GM23338 (cell line): Measurements from ENCODE around the gene RXFP4. TPM values are rescaled to one million over a fixed set of nuclear protein-coding genes. Genes with fewer than 3 reads are reported as not detected.

Experiments
- ATAC-seq: fragments of 200-7000 bp; cut with Tn5 transposase; 3 replicates; pipeline ENCODE4 v1.9.1; 2020
- DNase-seq: peaks from one replicate; pipeline ENCODE4 v3.0.0-alpha.2; 2015; ENCODE audit warnings: low spot score
- H2AFZ ChIP-seq: fragments of 200-600 bp; sonication (generic); 2 replicates; pipeline ENCODE4 v1.8.0; 2016; ENCODE audit warnings: antibody characterized with exemption, mild to moderate bottlenecking, moderate library complexity
- H3F3A ChIP-seq: fragments of 200-600 bp; sonication (generic); replicated peaks from 2 replicates; pipeline ENCODE4 v1.8.0; 2017; ENCODE audit warnings: antibody characterized with exemption, mixed run types, low read depth
- H3K27ac ChIP-seq: fragments of 200-600 bp; sonication (generic); 2 replicates; pipeline ENCODE4 v1.6.1; 2016; ENCODE audit warnings: low read depth
- H3K27me3 ChIP-seq: fragments of 200-600 bp; sonication (generic); 2 replicates; pipeline ENCODE4 v1.8.0; 2016; ENCODE audit warnings: mild to moderate bottlenecking, mixed run types, moderate library complexity; ENCODE audit not compliant: insufficient read depth
- H3K36me3 ChIP-seq: fragments of 200-600 bp; sonication (generic); 2 replicates; pipeline ENCODE4 v1.8.0; 2016; ENCODE audit warnings: mild to moderate bottlenecking; ENCODE audit not compliant: insufficient read depth
- H3K4me1 ChIP-seq: fragments of 200-600 bp; sonication (generic); 2 replicates; pipeline ENCODE4 v1.8.0; 2016; ENCODE audit warnings: mild to moderate bottlenecking, moderate library complexity; ENCODE audit not compliant: insufficient read depth
- H3K4me2 ChIP-seq: fragments of 200-600 bp; sonication (generic); 2 replicates; pipeline ENCODE4 v1.7.1; 2017; ENCODE audit warnings: mixed run types
- H3K4me3 ChIP-seq: fragments of 200-600 bp; sonication (generic); 2 replicates; pipeline ENCODE4 v1.6.1; 2016; ENCODE audit warnings: mixed run types
- H3K79me2 ChIP-seq: fragments of 200-600 bp; sonication (generic); replicated peaks from 2 replicates; pipeline ENCODE4 v1.8.0; 2017; ENCODE audit warnings: mild to moderate bottlenecking; ENCODE audit not compliant: insufficient read depth
- H3K9me2 ChIP-seq: fragments of 200-600 bp; sonication (generic); 2 replicates; pipeline ENCODE4 v1.8.0; 2017; ENCODE audit not compliant: insufficient read depth
- H4K20me1 ChIP-seq: fragments of 200-600 bp; sonication (generic); replicated peaks from 2 replicates; pipeline ENCODE4 v1.8.0; 2017; ENCODE audit warnings: mild to moderate bottlenecking; ENCODE audit not compliant: insufficient read depth
- H3K27ac Mint-ChIP-seq: 2 replicates; pipeline ENCODE4 v1.8.0; 2020; ENCODE audit warnings: inconsistent platforms, mild to moderate bottlenecking, moderate library complexity, mixed read lengths
- H3K27me3 Mint-ChIP-seq: 3 replicates; pipeline ENCODE4 v1.8.0; 2022; ENCODE audit warnings: low read depth, mild to moderate bottlenecking, moderate library complexity, mixed read lengths, inconsistent platforms; ENCODE audit not compliant: insufficient read depth, poor library complexity
- H3K36me3 Mint-ChIP-seq: 3 replicates; pipeline ENCODE4 v1.8.0; 2021; ENCODE audit warnings: low read depth, mild to moderate bottlenecking, inconsistent platforms, moderate library complexity, mixed read lengths
- H3K4me1 Mint-ChIP-seq: 3 replicates; pipeline ENCODE4 v1.8.0; 2020; ENCODE audit warnings: mild to moderate bottlenecking, inconsistent platforms, mixed read lengths
- H3K4me3 Mint-ChIP-seq: 3 replicates; pipeline ENCODE4 v1.8.0; 2021; ENCODE audit warnings: moderate library complexity, mild to moderate bottlenecking, inconsistent platforms, mixed read lengths
- H3K9me3 Mint-ChIP-seq: 3 replicates; pipeline ENCODE4 v1.8.0; 2020; ENCODE audit warnings: moderate library complexity, mild to moderate bottlenecking, inconsistent platforms, mixed read lengths
- CREB1 ChIP-seq: fragments of 250-450 bp; sonication (Bioruptor Pico); IDR thresholded peaks from 2 replicates; pipeline ENCODE4 v1.5.0; 2020; ENCODE audit warnings: low read depth, mild to moderate bottlenecking, moderate library complexity
- EZH2 ChIP-seq: fragments of 200-600 bp; sonication (generic); IDR thresholded peaks from one replicate; pipeline ENCODE4 v1.8.0; 2017; ENCODE audit warnings: antibody characterized with exemption, mild to moderate bottlenecking, low read depth; ENCODE audit not compliant: unreplicated experiment
- EZH2phosphoT487 ChIP-seq: fragments of 200-600 bp; sonication (generic); IDR thresholded peaks from one replicate; pipeline ENCODE4 v1.8.1; 2018; ENCODE audit warnings: antibody characterized with exemption; ENCODE audit not compliant: unreplicated experiment
- JUNB ChIP-seq: IDR thresholded peaks from one replicate; pipeline ENCODE4 v1.6.1; 2016; ENCODE audit warnings: antibody characterized with exemption; ENCODE audit not compliant: unreplicated experiment
- NANOG ChIP-seq: IDR thresholded peaks from 2 replicates; pipeline ENCODE4 v1.6.1; 2016; ENCODE audit warnings: antibody characterized with exemption, borderline replicate concordance
- POLR2AphosphoS5 ChIP-seq: IDR thresholded peaks from 2 replicates; pipeline ENCODE4 v1.6.1; 2016; ENCODE audit warnings: antibody characterized with exemption, low read depth
- STAT1 ChIP-seq: IDR thresholded peaks from one replicate; pipeline ENCODE4 v1.6.1; 2016; ENCODE audit warnings: antibody characterized with exemption; ENCODE audit not compliant: unreplicated experiment
- ZNF114 ChIP-seq: fragments of 250-450 bp; sonication (Bioruptor Pico); IDR thresholded peaks from 2 replicates; pipeline ENCODE4 v1.5.0; 2020; ENCODE audit warnings: mild to moderate bottlenecking, moderate library complexity
- ZNF331 ChIP-seq: fragments of 250-450 bp; sonication (Bioruptor Pico); IDR thresholded peaks from 2 replicates; pipeline ENCODE4 v1.5.0; 2020; ENCODE audit warnings: low read depth, mild to moderate bottlenecking, moderate library complexity
- polyA plus RNA-seq: library from polyadenylated mRNA; unstranded; fragments of >200 nt; fragmentation: Nextera tagmentation; extraction: Ambion mirVana; gene quantifications from 2 replicates; pipeline ENCODE4 v1.2.1, GENCODE V29; 2016
- total RNA-seq: library from RNA; depleted of rRNA; stranded (reverse); fragments of >200 nt; shearing (Covaris generic); gene quantifications from 2 replicates; pipeline ENCODE4 v1.2.3, GENCODE V29; 2014
- TF ChIP-seq, protein P1 (sequence below): IDR thresholded peaks from 2 replicates; pipeline ENCODE4 v1.6.1; 2016; ENCODE audit warnings: antibody characterized with exemption
- TF ChIP-seq, protein P2 (sequence below), 2 experiments: fragments of 200-600 bp in 1 of 2; sonication (generic) in 1 of 2; conservative IDR thresholded peaks; 2 replicates each; pipeline versions ENCODE4 v1.5.1 to v1.6.1; 2016 to 2017; ENCODE audit warnings: antibody characterized with exemption in 2 of 2, low read depth in 2 of 2, mild to moderate bottlenecking in 2 of 2, moderate library complexity in 1 of 2
- TF ChIP-seq, protein P3 (sequence below): IDR thresholded peaks from one replicate; pipeline ENCODE4 v1.6.1; 2018; ENCODE audit warnings: antibody characterized with exemption; ENCODE audit not compliant: unreplicated experiment

RXFP4 gene
- total and polyA plus RNA-seq, 2 experiments from 2014 or later = not detected

DNA sequence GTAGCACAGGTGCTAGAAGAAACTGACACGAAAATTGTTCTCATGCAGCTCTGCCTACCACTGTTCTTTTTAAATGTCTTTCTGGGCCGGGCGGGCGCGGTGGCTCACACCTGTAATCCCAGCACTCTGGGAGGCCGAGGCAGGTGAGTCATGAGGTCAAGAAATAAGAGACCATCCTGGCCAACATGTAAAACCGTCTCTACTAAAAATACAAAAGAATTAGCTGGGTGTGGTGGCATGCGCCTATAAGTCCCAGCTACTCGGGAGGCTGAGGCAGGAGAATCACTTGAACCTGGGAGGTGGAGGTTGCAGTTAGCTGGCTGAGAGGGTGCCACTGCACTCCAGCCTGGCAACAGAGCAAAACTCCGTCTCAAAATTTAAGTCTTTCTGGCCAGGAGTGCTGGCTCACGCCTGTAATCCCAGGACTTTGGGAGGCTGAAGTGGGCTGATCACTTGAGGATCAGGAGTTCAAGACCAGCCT lies 29.3 kb upstream of the RXFP4 start (continued):
- TF ChIP-seq, protein P1, sequence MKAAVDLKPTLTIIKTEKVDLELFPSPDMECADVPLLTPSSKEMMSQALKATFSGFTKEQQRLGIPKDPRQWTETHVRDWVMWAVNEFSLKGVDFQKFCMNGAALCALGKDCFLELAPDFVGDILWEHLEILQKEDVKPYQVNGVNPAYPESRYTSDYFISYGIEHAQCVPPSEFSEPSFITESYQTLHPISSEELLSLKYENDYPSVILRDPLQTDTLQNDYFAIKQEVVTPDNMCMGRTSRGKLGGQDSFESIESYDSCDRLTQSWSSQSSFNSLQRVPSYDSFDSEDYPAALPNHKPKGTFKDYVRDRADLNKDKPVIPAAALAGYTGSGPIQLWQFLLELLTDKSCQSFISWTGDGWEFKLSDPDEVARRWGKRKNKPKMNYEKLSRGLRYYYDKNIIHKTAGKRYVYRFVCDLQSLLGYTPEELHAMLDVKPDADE = no peak
- TF ChIP-seq ZNF331 (CRISPR knock-in tag) (no peak), EZH2phosphoT487 (no peak)
- TF ChIP-seq, protein P2, sequence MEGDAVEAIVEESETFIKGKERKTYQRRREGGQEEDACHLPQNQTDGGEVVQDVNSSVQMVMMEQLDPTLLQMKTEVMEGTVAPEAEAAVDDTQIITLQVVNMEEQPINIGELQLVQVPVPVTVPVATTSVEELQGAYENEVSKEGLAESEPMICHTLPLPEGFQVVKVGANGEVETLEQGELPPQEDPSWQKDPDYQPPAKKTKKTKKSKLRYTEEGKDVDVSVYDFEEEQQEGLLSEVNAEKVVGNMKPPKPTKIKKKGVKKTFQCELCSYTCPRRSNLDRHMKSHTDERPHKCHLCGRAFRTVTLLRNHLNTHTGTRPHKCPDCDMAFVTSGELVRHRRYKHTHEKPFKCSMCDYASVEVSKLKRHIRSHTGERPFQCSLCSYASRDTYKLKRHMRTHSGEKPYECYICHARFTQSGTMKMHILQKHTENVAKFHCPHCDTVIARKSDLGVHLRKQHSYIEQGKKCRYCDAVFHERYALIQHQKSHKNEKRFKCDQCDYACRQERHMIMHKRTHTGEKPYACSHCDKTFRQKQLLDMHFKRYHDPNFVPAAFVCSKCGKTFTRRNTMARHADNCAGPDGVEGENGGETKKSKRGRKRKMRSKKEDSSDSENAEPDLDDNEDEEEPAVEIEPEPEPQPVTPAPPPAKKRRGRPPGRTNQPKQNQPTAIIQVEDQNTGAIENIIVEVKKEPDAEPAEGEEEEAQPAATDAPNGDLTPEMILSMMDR (conservative IDR thresholded peaks at IDR 0.05; ENCODE audit: low read depth in 2 of 2) = no peak

GRCh38 chr1:155913969-155914757 lies 27.3 kb upstream of the RXFP4 start:
- peaks cover 6% of the 10 kb centered on the region for H3K27me3 Mint-ChIP-seq
- Histone ChIP-seq H2AFZ (no peak overlapping the region), H3K27me3 (no peaks in the 10 kb centered on the region), H4K20me1 (peaks cover 33% of the 10 kb centered on the region), H3K4me1 (peaks cover 5% of the 10 kb centered on the region; the same call in 1 of the 2 replicates), H3K79me2 (peaks cover 14% of the 10 kb centered on the region), H3K27ac (no peak overlapping the region), H3K4me3 (no peak overlapping the region), H3K9me2 (no peaks in the 10 kb centered on the region), H3F3A (peaks cover 53% of the 10 kb centered on the region), H3K36me3 (peaks cover 61% of the 10 kb centered on the region), H3K4me2 (no peak overlapping the region)
- H3K9me3 Mint-ChIP-seq = no peaks in the 10 kb centered on the region
- H3K4me3 Mint-ChIP-seq = no peak overlapping the region
- peaks cover 13% of the 10 kb centered on the region; the same call in 2 of the 3 replicates for H3K4me1 Mint-ChIP-seq
- peaks cover 81% of the 10 kb centered on the region for H3K36me3 Mint-ChIP-seq
- ATAC-seq (no peak), DNase-seq (no peak)
- H3K27ac Mint-ChIP-seq = no peak overlapping the region
- TF ChIP-seq ZNF331 (CRISPR knock-in tag) (no peak), EZH2phosphoT487 (no peak), POLR2AphosphoS5 (no peak), STAT1 (no peak), ZNF114 (no peak), JUNB (no peak), EZH2 (no peak), NANOG (no peak), CREB1 (CRISPR knock-in tag) (no peak)
- TF ChIP-seq, protein P2 (conservative IDR thresholded peaks at IDR 0.05; ENCODE audit: low read depth in 2 of 2) = no peak
- TF ChIP-seq, protein P1 = no peak
- TF ChIP-seq, protein P3, sequence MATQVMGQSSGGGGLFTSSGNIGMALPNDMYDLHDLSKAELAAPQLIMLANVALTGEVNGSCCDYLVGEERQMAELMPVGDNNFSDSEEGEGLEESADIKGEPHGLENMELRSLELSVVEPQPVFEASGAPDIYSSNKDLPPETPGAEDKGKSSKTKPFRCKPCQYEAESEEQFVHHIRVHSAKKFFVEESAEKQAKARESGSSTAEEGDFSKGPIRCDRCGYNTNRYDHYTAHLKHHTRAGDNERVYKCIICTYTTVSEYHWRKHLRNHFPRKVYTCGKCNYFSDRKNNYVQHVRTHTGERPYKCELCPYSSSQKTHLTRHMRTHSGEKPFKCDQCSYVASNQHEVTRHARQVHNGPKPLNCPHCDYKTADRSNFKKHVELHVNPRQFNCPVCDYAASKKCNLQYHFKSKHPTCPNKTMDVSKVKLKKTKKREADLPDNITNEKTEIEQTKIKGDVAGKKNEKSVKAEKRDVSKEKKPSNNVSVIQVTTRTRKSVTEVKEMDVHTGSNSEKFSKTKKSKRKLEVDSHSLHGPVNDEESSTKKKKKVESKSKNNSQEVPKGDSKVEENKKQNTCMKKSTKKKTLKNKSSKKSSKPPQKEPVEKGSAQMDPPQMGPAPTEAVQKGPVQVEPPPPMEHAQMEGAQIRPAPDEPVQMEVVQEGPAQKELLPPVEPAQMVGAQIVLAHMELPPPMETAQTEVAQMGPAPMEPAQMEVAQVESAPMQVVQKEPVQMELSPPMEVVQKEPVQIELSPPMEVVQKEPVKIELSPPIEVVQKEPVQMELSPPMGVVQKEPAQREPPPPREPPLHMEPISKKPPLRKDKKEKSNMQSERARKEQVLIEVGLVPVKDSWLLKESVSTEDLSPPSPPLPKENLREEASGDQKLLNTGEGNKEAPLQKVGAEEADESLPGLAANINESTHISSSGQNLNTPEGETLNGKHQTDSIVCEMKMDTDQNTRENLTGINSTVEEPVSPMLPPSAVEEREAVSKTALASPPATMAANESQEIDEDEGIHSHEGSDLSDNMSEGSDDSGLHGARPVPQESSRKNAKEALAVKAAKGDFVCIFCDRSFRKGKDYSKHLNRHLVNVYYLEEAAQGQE = no peak
